GM12873 (cell line): Measurements from ENCODE around the gene MKNK2.
A peak's percentile ranks its signal among the peaks of the same experiment; 100 is the strongest.

Experiments used
- TF ChIP-seq, protein P1 (sequence below): IDR thresholded peaks from 2 replicates; pipeline ENCODE4 v1.5.1; 2012; ENCODE audit warnings: low read depth, mild to moderate bottlenecking, moderate library complexity, low read length, control low read depth; ENCODE audit not compliant: insufficient read depth; ENCODE audit errors: missing control alignments

The MKNK2 gene

DNA sequence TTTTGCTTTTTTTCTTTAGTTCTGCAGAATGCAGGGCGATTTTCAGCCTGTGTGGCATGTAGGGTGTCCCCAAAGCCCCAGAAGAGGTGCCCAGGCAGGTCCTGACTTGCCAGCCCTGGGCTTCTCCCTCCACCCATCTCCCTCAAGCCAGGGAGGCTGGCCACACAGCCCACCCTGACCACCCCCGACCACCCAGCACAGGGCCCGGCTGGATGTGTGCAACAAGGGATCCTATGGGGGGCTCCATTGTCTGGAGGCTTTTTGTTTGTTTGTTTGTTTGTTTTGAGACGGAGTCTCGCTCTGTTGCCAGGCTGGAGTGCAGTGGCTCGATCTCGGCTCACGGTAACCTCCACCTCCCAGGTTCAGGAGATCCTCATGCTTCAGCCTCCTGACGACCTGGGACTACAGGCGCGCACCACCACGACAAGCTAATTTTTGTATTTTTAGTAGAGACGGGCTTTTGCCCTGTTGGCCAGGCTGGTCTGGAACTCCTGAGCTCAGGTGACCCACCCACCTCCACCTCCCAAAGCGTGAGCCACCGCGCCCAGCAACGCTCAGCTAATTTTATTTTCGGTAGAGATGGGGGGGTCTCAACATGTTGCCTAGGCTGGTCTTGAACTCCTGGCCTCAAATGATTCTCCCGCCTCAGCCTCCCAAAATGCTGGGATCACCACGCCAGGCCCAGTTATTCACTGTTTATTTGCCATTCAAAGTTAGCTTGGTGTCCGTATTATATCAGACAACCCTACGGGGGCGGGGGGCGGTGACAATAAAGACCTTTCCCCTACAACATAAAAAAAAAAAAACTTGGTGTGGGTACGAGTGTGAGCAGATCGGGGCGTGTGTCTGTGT is 7.8 kb upstream of the MKNK2 start:
- TF ChIP-seq, protein P1, sequence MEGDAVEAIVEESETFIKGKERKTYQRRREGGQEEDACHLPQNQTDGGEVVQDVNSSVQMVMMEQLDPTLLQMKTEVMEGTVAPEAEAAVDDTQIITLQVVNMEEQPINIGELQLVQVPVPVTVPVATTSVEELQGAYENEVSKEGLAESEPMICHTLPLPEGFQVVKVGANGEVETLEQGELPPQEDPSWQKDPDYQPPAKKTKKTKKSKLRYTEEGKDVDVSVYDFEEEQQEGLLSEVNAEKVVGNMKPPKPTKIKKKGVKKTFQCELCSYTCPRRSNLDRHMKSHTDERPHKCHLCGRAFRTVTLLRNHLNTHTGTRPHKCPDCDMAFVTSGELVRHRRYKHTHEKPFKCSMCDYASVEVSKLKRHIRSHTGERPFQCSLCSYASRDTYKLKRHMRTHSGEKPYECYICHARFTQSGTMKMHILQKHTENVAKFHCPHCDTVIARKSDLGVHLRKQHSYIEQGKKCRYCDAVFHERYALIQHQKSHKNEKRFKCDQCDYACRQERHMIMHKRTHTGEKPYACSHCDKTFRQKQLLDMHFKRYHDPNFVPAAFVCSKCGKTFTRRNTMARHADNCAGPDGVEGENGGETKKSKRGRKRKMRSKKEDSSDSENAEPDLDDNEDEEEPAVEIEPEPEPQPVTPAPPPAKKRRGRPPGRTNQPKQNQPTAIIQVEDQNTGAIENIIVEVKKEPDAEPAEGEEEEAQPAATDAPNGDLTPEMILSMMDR, result no peak

DNA sequence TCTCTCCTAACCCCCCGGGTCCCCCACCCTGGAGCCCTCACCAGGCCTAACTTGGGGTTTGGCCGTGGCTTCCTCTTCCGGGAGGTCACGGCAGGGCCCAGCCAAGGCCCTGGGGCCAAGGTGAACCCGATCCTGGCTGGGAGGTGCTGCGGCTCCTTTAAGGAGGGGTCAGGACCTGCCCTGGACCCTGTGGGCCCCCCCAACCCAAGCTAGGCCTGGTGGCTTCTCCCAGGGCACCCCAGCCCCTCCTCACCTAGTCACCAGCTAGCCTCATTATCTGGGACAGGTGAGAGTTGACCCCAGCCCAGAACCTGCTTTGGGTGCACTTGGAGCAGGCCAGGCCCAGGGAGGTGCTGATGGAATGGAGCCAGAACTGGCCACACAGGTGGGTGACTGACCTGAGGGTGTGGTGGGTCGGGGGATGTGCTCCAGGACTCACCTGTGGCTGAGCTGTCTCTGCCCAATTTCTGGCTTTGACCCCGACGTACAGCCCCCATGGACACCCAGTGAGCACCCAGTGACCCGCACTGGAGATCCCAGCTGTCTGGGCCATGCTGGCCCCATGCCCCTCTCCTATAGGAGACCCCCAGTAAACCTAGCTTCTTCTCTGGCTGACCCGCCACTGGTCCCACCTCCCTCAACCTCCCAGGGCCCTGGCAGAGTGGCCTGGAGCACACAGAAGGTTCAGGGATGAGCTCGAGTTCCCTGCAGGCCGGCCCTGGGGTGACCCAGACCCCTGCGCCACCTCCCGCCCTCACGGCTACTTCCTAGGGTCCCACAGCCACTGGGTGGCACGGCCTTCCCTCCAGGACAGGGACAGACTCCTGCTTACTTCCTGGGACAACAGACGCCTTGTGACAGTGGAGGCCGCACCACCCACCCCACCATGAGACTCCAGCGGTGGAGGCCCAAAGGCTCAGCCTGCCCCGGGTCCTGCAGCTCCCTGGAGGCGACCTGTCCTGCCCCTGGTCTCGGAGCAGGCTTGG is 6.7 kb upstream of the MKNK2 start:
- TF ChIP-seq, protein P1, result no peak

DNA sequence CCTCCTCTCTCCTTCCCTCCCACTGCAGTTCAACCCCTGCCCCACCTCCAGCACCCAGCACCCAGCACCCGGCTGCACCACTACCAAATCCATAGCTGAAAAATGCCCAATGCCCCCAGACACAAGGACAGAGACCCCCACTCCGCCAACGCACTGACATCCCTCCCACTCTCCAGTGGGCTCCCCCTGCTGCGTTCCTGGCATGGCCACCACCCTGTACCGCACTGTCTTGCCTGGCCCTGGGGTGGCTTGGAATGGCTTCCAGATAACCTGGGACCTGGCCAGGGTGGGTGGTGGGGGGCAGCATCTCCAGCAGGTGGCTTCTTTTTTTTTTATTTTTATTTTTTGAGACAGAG is 5.8 kb upstream of the MKNK2 start:
- TF ChIP-seq, protein P1, result no peak

DNA sequence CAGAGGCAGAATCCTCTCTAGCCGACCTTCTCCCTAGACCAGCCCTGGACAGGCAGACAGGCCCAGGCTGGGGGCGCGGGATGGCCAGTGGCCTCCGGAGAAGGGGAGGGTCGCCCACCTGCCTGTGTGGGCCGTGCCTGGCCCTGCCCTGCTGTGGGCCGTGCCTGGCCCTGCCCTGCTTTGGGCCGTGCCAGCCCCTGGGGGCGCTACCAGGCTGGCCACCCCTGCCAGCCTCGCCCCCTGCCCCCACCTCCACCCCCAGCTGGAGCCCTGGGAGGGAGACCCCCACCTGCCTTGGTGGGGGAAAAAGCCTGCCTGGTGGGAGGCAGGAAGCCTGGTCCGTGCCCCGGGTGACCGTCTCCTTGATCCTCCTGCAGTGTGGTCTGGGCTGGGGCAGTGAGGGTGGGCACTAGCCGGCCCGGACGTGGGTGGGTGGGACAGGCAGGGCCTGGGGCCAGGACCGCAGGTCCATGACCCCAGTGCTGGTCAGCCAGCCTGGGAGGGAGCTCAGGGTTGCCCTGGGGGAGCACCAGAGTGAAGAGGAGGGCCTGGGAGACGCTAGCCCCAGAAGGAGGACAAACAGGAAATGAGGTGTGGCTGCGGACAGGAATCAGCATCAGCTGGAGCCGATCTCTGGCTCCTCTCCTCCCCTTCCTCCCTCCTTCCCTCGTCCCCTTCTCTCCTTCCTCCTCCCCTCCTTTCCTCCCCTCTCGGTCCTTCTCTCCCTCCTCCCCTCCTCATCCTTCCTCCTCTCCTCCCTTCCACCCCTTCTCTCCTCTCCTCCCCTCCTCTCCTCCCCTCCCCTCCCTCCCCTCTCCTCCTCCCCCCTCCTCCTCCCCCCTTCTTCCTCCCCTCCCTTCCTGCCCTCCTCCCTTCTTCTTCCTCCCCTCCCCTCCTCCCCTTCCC is 5.1 kb upstream of the MKNK2 start:
- TF ChIP-seq, protein P1, result peak; percentile 3

DNA sequence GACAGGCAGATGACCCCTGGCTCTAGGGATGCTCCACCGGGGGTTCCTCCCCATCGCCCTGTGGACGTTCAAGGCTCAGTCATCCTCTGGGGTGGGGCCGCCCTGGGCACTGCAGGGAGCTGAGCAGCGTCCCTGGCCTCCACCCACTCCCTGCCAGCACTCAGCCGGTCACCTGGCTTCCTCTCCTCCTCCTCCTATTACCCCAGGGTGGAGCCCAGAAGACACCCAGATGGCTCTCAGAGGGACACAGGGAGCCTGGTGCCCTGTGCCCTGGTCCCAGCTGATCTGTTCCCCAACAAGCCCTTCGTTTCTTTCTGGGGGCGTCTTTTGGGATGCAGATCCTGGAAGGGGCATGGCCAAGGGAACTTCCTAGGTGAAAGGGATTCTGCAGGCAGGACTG is 3.7 kb upstream of the MKNK2 start:
- TF ChIP-seq, protein P1, result no peak

DNA sequence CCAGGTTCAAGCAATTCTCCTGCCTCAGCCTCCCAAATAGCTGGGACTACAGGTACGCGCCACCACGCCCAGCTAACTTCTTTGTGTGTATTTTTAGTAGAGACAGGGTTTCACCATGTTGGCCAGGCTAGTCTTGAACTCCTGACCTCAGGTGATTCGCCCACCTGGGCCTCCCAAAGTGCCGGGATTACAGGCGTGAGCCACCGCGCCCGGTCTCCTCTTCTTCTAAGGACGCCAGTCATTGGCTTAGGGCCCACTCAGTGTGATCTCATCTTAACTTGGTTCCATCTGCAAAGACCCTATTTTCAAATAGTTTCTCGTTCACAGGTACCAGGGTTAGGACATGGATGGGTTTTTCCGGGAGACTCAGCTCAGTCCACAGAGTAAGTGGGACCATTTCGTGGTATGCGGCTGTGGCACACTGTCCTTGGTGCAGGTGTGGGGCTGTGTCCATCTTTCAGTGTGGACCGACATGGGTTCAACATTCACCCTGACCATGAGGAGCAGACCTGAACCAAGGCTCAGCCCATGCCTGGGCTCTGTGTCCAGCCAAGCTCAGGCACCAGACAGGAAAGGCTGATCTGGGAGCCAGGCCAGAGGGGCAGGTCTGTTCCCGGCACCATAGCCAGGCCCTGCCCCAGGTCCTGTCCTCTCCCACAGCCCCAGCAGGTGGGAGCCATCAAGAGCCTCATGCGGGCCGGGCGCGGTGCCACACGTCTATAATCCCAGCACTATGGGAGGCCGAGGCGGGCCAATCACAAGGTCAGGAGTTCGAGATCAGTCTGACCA is 2.8 kb upstream of the MKNK2 start:
- TF ChIP-seq, protein P1, result no peak
